AG08395 (cell line): ENCODE measurements around the gene DEPDC5.

ENCODE experiments used
- DNase-seq: peaks from one replicate; pipeline ENCODE4 v3.0.0; 2012; ENCODE audit warnings: mixed read lengths, low spot score

Gene DEPDC5

GRCh38 chr22:31925056-31925455, 171.2 kb downstream of the DEPDC5 start:
- no peak for DNase-seq

- no peak for DNase-seq
These were observed 172.2 kb downstream of the DEPDC5 start for GRCh38 chr22:31926024-31926423.

GRCh38 chr22:31926969-31927368, 173.2 kb downstream of the DEPDC5 start:
- DNase-seq, result no peak

- DNase-seq, result no peak
These were observed 173.7 kb downstream of the DEPDC5 start for GRCh38 chr22:31927562-31927961.

GRCh38 chr22:31929167-31929930, 175.5 kb downstream of the DEPDC5 start:
- peak; percentile 50 for DNase-seq

GRCh38 chr22:31932863-31933262, 179.0 kb downstream of the DEPDC5 start:
- no peak for DNase-seq

GRCh38 chr22:31933406-31933805, 179.6 kb downstream of the DEPDC5 start:
- DNase-seq, result no peak

- DNase-seq, result no peak
These were observed 180.1 kb downstream of the DEPDC5 start for GRCh38 chr22:31933816-31934482.

- no peak for DNase-seq
These were observed 182.3 kb downstream of the DEPDC5 start for GRCh38 chr22:31935961-31936635.

- no peak for DNase-seq
These were observed 183.5 kb downstream of the DEPDC5 start for GRCh38 chr22:31937341-31937740.

- no peak for DNase-seq
These were observed 184.5 kb downstream of the DEPDC5 start for GRCh38 chr22:31938296-31938695.

GRCh38 chr22:31940506-31940905, 186.7 kb downstream of the DEPDC5 start:
- no peak for DNase-seq

GRCh38 chr22:31942091-31942490, 188.3 kb downstream of the DEPDC5 start:
- no peak for DNase-seq

GRCh38 chr22:31943206-31943977, 189.6 kb downstream of the DEPDC5 start:
- DNase-seq, result no peak

- peak; percentile 99 for DNase-seq
These were observed 190.3 kb downstream of the DEPDC5 start, which contains the start of gene YWHAH for GRCh38 chr22:31943978-31944699. Gene YWHAH (plus strand): TSS chr22:31944535. CDS start chr22:31944734, 199 bp downstream.

- DNase-seq, result peak; percentile 35
These were observed 191.1 kb downstream of the DEPDC5 start for GRCh38 chr22:31944700-31945442.

- no peak for DNase-seq
These were observed 191.6 kb downstream of the DEPDC5 start for GRCh38 chr22:31945443-31945855.

GRCh38 chr22:31945971-31946680, 192.3 kb downstream of the DEPDC5 start:
- DNase-seq, result no peak

GRCh38 chr22:31947296-31947695, 193.5 kb downstream of the DEPDC5 start:
- no peak for DNase-seq

- no peak for DNase-seq
These were observed 194.2 kb downstream of the DEPDC5 start for GRCh38 chr22:31948002-31948401.
